ENCODE results near the gene CEP112. TPM values are rescaled to one million over a fixed set of nuclear protein-coding genes. Genes with fewer than 3 reads are reported as not detected.

The CEP112 gene
- total and polyA plus RNA-seq, 2 experiments from 2014 or later, result 4.0 to 4.3 TPM

GRCh38 chr17:65931246-65932149, 260.4 kb downstream of the CEP112 start (continued):
- TF ChIP-seq, protein P1, sequence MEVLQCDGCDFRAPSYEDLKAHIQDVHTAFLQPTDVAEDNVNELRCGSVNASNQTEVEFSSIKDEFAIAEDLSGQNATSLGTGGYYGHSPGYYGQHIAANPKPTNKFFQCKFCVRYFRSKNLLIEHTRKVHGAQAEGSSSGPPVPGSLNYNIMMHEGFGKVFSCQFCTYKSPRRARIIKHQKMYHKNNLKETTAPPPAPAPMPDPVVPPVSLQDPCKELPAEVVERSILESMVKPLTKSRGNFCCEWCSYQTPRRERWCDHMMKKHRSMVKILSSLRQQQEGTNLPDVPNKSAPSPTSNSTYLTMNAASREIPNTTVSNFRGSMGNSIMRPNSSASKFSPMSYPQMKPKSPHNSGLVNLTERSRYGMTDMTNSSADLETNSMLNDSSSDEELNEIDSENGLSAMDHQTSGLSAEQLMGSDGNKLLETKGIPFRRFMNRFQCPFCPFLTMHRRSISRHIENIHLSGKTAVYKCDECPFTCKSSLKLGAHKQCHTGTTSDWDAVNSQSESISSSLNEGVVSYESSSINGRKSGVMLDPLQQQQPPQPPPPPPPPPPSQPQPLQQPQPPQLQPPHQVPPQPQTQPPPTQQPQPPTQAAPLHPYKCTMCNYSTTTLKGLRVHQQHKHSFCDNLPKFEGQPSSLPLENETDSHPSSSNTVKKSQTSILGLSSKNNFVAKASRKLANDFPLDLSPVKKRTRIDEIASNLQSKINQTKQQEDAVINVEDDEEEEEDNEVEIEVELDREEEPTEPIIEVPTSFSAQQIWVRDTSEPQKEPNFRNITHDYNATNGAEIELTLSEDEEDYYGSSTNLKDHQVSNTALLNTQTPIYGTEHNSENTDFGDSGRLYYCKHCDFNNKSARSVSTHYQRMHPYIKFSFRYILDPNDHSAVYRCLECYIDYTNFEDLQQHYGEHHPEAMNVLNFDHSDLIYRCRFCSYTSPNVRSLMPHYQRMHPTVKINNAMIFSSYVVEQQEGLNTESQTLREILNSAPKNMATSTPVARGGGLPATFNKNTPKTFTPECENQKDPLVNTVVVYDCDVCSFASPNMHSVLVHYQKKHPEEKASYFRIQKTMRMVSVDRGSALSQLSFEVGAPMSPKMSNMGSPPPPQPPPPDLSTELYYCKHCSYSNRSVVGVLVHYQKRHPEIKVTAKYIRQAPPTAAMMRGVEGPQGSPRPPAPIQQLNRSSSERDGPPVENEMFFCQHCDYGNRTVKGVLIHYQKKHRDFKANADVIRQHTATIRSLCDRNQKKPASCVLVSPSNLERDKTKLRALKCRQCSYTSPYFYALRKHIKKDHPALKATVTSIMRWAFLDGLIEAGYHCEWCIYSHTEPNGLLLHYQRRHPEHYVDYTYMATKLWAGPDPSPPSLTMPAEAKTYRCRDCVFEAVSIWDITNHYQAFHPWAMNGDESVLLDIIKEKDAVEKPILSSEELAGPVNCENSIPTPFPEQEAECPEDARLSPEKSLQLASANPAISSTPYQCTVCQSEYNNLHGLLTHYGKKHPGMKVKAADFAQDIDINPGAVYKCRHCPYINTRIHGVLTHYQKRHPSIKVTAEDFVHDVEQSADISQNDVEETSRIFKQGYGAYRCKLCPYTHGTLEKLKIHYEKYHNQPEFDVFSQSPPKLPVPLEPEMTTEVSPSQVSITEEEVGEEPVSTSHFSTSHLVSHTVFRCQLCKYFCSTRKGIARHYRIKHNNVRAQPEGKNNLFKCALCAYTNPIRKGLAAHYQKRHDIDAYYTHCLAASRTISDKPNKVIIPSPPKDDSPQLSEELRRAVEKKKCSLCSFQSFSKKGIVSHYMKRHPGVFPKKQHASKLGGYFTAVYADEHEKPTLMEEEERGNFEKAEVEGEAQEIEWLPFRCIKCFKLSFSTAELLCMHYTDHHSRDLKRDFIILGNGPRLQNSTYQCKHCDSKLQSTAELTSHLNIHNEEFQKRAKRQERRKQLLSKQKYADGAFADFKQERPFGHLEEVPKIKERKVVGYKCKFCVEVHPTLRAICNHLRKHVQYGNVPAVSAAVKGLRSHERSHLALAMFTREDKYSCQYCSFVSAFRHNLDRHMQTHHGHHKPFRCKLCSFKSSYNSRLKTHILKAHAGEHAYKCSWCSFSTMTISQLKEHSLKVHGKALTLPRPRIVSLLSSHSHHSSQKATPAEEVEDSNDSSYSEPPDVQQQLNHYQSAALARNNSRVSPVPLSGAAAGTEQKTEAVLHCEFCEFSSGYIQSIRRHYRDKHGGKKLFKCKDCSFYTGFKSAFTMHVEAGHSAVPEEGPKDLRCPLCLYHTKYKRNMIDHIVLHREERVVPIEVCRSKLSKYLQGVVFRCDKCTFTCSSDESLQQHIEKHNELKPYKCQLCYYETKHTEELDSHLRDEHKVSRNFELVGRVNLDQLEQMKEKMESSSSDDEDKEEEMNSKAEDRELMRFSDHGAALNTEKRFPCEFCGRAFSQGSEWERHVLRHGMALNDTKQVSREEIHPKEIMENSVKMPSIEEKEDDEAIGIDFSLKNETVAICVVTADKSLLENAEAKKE (CRISPR knock-in tag; IDR thresholded peaks at IDR 0.05), result no peak
- TF ChIP-seq ZNF331 (CRISPR knock-in tag; IDR thresholded peaks at IDR 0.05; ENCODE audit: low read depth), result no peak
- no peak for TF ChIP-seq POLR2AphosphoS5 (IDR thresholded peaks at IDR 0.05; ENCODE audit: low read depth)
- TF ChIP-seq, protein P2, sequence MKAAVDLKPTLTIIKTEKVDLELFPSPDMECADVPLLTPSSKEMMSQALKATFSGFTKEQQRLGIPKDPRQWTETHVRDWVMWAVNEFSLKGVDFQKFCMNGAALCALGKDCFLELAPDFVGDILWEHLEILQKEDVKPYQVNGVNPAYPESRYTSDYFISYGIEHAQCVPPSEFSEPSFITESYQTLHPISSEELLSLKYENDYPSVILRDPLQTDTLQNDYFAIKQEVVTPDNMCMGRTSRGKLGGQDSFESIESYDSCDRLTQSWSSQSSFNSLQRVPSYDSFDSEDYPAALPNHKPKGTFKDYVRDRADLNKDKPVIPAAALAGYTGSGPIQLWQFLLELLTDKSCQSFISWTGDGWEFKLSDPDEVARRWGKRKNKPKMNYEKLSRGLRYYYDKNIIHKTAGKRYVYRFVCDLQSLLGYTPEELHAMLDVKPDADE (IDR thresholded peaks at IDR 0.05), result no peak
- no peak for TF ChIP-seq EZH2 (IDR thresholded peaks at IDR 0.05; ENCODE audit: low read depth, unreplicated experiment)

DNA sequence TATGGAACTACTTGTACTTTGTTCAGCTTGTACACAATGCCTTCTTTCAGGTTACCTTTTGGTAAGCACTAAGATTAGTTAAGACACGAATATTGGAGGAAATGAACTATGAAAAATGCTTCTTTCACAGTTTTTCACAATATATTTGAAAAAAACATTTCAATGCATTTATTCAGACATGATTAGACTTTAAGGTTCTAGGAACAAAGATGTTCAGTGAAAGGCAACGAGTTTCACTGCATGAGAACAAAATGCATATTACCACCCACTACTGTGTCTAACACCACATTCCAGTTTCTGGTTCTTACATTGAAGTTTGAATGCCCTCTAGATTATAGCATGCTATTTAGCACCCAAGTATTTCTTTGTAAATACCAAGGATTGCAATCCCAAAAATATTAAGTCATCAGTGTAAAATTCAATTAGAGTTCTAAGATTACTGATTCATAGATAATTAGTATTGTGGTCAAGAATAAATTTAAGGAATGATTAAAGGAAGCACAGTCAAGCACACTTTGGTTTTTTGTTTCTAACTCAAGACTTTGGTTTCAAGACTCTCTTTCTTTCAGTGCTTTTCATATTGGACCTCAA, 261.7 kb downstream of the CEP112 start:
- Histone ChIP-seq H3K27ac (ENCODE audit: low read depth) (no peak overlapping the region), H3K4me2 (no peak overlapping the region), H3F3A (replicated peaks; ENCODE audit: low read depth) (no peaks in the 10 kb centered on the region), H4K20me1 (replicated peaks; ENCODE audit: insufficient read depth) (no peaks in the 10 kb centered on the region), H2AFZ (no peak overlapping the region), H3K36me3 (ENCODE audit: insufficient read depth) (no peaks in the 10 kb centered on the region), H3K4me3 (no peak overlapping the region), H3K4me1 (ENCODE audit: insufficient read depth) (no peaks in the 10 kb centered on the region), H3K79me2 (replicated peaks; ENCODE audit: insufficient read depth) (no peaks in the 10 kb centered on the region), H3K9me2 (ENCODE audit: insufficient read depth) (no peaks in the 10 kb centered on the region), H3K27me3 (ENCODE audit: insufficient read depth) (no peaks in the 10 kb centered on the region)
- ATAC-seq (no peak), DNase-seq (ENCODE audit: low spot score) (no peak)
- Mint-ChIP-seq H3K4me3 (no peak overlapping the region), H3K4me1 (no peaks in the 10 kb centered on the region; the same call in 2 of the 3 replicates), H3K27me3 (ENCODE audit: insufficient read depth, low read depth, poor library complexity) (peaks cover 6% of the 10 kb centered on the region), H3K9me3 (peaks cover 14% of the 10 kb centered on the region), H3K27ac (no peak overlapping the region), H3K36me3 (ENCODE audit: low read depth) (peaks cover 4% of the 10 kb centered on the region; the same call in 2 of the 3 replicates)
- TF ChIP-seq NANOG (IDR thresholded peaks at IDR 0.05; ENCODE audit: borderline replicate concordance) (no peak), ZNF114 (CRISPR knock-in tag; IDR thresholded peaks at IDR 0.05) (no peak), REST (IDR thresholded peaks at IDR 0.05; ENCODE audit: unreplicated experiment) (no peak), JUNB (IDR thresholded peaks at IDR 0.05; ENCODE audit: unreplicated experiment) (no peak), STAT1 (IDR thresholded peaks at IDR 0.05; ENCODE audit: unreplicated experiment) (no peak)
